ENCODE measurements around the gene GNLY. TPM values are rescaled to one million over a fixed set of nuclear protein-coding genes. Genes with fewer than 3 reads are reported as not detected.
A peak's percentile ranks its signal among the peaks of the same experiment; 100 is the strongest.

GNLY gene
- total RNA-seq, 3 donors from 2014 or later, result 3.0 to 6.5 (median 4.3) TPM

- TF ChIP-seq, protein P1, sequence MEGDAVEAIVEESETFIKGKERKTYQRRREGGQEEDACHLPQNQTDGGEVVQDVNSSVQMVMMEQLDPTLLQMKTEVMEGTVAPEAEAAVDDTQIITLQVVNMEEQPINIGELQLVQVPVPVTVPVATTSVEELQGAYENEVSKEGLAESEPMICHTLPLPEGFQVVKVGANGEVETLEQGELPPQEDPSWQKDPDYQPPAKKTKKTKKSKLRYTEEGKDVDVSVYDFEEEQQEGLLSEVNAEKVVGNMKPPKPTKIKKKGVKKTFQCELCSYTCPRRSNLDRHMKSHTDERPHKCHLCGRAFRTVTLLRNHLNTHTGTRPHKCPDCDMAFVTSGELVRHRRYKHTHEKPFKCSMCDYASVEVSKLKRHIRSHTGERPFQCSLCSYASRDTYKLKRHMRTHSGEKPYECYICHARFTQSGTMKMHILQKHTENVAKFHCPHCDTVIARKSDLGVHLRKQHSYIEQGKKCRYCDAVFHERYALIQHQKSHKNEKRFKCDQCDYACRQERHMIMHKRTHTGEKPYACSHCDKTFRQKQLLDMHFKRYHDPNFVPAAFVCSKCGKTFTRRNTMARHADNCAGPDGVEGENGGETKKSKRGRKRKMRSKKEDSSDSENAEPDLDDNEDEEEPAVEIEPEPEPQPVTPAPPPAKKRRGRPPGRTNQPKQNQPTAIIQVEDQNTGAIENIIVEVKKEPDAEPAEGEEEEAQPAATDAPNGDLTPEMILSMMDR (IDR thresholded peaks at IDR 0.05), result no peak
- Histone ChIP-seq H3K9me3 (no peaks in the 10 kb centered on the region), H3K4me3 (no peak overlapping the region), H3K36me3 (ENCODE audit: low read depth) (no peaks in the 10 kb centered on the region), H3K4me1 (ENCODE audit: low read depth) (no peaks in the 10 kb centered on the region)
- intact Hi-C loops (cut with DNase I, micrococcal nuclease), result loop anchor here (2.0 to 5.0 kb wide), 2 partner anchors 84 to 89 kb away; no protein-coding TSS in a partner anchor
- no peak for ATAC-seq
- no peak for DNase-seq
These were observed 34.2 kb downstream of the GNLY start for GRCh38 chr2:85728342-85728741.

DNA sequence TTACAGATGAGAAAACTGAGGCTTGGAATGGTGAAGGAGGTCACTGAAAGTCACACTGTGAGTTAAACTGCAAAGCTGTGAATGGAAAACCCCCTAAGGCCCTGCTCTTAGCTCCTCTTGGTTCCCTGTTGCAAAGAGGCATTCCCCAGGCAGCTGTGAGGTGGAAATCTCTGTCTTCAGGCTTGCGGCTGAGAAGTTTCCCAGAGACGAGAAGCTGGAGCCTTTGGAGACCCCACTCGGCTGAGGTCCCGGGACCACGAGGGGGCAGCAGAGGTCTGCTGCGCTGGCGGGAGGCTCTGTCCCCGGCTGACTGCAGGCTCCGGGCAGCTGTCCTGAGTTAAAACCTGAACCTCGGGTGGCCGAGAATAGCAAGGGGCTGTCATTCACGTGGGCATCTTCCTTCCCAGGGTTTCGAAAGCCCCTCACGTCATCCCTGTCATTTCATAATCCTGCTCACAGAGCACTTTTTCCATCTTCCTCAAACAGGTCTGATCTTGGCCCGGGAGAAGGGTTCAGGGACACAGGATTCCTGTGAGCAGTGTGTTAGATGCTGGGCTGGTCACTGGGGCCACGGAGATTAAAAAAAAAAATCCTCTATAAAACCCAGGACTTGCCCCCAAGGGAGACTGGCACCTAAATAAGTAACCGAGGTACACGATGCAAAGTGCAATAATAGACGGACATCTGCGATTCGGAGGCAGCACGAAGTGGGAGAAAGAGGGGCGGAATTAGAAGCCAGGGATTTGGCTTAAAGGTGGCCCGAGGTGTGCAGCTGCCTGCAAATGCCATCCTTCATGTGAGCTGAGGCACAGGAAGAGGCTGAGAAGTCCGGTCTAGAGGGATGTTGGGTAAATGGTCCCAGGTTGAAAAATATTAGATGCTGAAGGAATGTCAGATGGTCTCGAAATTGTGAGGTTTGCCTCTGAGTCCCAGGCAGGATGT, 35.0 kb downstream of the GNLY start:
- DNase-seq, result peak; percentile 81 to 91 (median 91)
- Histone ChIP-seq H3K4me3 (no peak overlapping the region), H3K36me3 (ENCODE audit: low read depth) (no peaks in the 10 kb centered on the region), H3K4me1 (ENCODE audit: low read depth) (no peaks in the 10 kb centered on the region), H3K9me3 (no peaks in the 10 kb centered on the region)
- intact Hi-C loops (cut with DNase I, micrococcal nuclease), result loop anchor here (2.0 to 5.0 kb wide), 2 partner anchors 84 to 88 kb away; no protein-coding TSS in a partner anchor
- peak; percentile 97 for ATAC-seq
- TF ChIP-seq, protein P1 (IDR thresholded peaks at IDR 0.05), result peak; percentile 88

DNA sequence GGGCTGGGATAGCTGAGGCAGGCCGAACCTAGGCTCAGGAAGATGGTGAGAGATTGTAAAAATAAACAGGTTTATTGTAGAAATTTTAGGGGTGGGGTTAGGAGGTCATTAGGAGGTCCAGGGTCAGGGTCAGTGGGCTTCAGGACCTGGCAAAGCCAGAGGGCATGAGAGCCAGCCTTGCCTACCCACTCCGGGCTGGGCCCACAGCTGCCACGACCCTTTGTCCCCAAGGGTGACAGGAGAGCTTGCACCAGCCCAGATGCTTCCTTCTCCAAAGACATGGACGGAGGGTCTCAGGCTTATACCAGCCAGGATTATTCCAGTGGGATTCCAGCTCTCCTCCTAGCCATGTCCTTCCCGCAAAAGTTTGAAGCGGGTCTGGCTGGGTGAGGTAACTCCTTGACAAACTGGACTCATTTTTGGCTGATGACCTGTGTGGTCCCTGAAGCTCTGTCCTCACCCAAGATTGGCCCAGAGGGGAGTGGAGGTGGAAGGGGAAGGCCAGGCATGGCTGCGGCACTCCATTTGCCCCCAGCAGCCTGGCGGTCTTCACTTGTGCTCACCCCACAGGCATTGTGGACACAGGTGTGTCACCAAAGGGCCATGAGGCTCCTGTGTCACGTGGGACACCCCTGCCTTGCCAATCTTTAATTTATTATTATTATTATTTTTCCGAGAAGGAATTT, 35.8 kb downstream of the GNLY start:
- intact Hi-C loops (cut with DNase I, micrococcal nuclease), result loop anchor here (2.0 to 5.0 kb wide), 2 partner anchors 83 to 87 kb away; no protein-coding TSS in a partner anchor
- ATAC-seq, result no peak
- Histone ChIP-seq H3K9me3 (no peaks in the 10 kb centered on the region), H3K4me1 (ENCODE audit: low read depth) (no peaks in the 10 kb centered on the region), H3K4me3 (no peak overlapping the region), H3K36me3 (ENCODE audit: low read depth) (no peaks in the 10 kb centered on the region)
- TF ChIP-seq, protein P1 (IDR thresholded peaks at IDR 0.05), result no peak
- no peak for DNase-seq

DNA sequence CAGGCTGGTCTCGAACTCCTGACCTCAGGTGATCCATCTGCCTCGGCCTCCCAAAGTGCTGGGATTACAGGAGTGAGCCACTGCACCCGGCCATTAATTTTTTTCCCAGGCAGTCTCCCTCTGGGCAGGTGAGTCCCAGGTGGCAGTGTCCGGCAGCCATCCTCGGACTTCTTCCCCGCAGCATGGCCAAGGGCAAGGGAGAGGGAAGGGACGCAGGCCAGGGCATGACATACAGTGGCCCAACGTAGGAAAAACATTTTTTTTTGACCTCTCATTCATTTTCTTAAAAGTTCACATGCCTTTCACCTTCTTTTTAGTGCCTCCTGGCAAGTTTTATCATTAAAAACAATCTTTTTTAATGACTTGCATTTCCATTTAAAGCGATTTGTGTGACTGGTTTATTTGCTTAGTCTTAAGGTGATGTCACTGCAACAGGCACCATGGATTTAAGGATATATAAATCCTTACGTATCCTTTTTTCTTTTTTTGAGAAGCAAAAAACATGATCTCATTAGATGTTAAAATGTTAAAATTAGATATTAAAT, 36.6 kb downstream of the GNLY start:
- intact Hi-C loops (cut with DNase I, micrococcal nuclease), result no loop called here
- no peak overlapping the region for H3K4me3 ChIP-seq
- DNase-seq (no peak), ATAC-seq (no peak)
- H3K36me3 ChIP-seq (ENCODE audit: low read depth), result no peaks in the 10 kb centered on the region
- TF ChIP-seq, protein P1 (IDR thresholded peaks at IDR 0.05), result no peak
- no peaks in the 10 kb centered on the region for H3K9me3 ChIP-seq
- no peaks in the 10 kb centered on the region for H3K4me1 ChIP-seq (ENCODE audit: low read depth)

DNA sequence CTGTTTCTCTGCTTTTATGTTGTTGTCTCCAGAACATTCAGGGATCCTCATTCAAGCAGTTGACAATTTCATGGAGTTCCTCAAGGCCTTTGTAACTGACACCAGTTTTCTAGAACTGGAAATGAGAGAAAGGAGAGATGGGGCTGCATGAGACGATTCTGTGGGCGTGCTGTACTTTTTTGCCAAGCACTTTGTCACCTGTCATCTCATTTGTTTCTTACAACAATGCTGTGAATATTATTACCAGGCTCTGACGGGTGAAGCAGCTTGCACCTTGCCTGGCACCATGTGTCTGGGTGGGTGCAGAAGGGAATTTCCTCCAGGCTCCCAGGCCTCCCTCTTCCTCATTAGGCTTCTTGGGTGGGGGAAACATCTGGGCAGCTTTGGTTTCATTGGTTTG, 37.4 kb downstream of the GNLY start:
- ATAC-seq, result no peak
- H3K36me3 ChIP-seq (ENCODE audit: low read depth), result no peaks in the 10 kb centered on the region
- intact Hi-C loops (cut with DNase I, micrococcal nuclease), result no loop called here

More for the DNA sequence above, 37.4 kb downstream of the GNLY start:
- DNase-seq, result no peak
- Histone ChIP-seq H3K9me3 (no peaks in the 10 kb centered on the region), H3K4me3 (no peak overlapping the region), H3K4me1 (ENCODE audit: low read depth) (no peaks in the 10 kb centered on the region)
- TF ChIP-seq, protein P1 (IDR thresholded peaks at IDR 0.05), result no peak

All from mucosa of descending colon (tissue), 3 donors.